ENCODE results near the gene SSR3.
"Not testable (repeated sequence)": the region's sequence is repeated elsewhere in the genome, so short reads cannot be mapped to it uniquely, and the experiment has no call there.

Gene SSR3

DNA sequence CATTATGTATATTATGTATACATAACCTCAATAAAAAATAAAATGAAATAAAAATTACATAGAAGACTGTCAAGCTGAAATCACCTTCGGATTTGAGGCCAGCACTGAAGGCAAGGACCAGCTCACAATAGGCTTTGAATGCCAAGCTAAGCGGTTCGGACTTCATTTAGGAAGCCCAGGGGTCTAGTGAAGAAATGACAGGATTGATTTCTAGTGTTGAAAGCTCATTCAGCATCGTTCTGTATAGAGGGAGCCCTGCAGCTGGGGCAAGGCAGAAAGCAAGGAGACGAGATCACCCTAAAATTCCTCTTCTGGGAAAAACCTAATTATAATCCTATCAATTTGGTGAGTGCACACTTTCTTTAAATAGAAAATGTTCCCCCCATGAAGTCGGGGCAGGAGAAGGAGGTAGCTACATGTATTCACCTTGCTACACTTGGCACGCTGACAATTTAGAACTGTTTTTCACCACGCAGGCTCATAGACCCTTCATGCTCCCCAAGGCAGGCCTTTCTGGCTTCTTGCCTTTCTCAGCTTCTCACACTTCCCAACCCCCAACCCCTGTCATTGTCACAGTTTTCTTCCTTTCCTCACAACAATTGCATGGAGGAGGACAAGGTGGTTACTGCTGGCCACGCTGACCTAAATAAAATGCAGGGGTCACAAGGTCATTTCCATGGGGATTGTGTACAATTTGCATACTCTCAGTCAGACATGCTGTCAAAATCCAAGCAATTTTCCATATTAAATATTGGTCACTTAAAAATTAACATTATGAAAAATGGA is 44.4 kb upstream of the SSR3 start:
- TF ChIP-seq, protein P1, sequence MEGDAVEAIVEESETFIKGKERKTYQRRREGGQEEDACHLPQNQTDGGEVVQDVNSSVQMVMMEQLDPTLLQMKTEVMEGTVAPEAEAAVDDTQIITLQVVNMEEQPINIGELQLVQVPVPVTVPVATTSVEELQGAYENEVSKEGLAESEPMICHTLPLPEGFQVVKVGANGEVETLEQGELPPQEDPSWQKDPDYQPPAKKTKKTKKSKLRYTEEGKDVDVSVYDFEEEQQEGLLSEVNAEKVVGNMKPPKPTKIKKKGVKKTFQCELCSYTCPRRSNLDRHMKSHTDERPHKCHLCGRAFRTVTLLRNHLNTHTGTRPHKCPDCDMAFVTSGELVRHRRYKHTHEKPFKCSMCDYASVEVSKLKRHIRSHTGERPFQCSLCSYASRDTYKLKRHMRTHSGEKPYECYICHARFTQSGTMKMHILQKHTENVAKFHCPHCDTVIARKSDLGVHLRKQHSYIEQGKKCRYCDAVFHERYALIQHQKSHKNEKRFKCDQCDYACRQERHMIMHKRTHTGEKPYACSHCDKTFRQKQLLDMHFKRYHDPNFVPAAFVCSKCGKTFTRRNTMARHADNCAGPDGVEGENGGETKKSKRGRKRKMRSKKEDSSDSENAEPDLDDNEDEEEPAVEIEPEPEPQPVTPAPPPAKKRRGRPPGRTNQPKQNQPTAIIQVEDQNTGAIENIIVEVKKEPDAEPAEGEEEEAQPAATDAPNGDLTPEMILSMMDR (IDR thresholded peaks at IDR 0.05) = no peak
- no peak for TF ChIP-seq ZFX (IDR thresholded peaks at IDR 0.05; ENCODE audit: borderline replicate concordance)
- no peak overlapping the region for H3K27ac ChIP-seq

DNA sequence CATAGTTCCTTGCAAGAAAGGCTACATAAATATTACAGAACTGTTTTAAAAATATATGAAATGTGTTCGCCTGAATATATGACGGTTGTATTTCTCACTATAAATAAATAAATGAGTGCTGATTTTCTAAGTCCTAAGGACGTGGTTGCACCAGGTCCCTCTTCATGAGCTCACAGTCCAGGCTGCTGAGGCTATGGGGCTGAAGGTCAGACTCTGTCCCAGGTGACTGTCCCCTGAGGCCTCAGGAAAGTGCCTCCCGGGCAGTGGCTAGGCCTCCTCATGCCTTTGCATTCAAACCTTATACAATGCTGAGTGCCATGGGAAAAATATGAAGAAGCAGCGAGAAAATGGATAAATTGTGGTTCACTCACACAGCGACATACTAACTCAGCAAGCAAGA is 43.5 kb upstream of the SSR3 start:
- H3K27ac ChIP-seq = no peak overlapping the region
- no peak for TF ChIP-seq ZFX (IDR thresholded peaks at IDR 0.05; ENCODE audit: borderline replicate concordance)
- TF ChIP-seq, protein P1 (IDR thresholded peaks at IDR 0.05) = no peak

DNA sequence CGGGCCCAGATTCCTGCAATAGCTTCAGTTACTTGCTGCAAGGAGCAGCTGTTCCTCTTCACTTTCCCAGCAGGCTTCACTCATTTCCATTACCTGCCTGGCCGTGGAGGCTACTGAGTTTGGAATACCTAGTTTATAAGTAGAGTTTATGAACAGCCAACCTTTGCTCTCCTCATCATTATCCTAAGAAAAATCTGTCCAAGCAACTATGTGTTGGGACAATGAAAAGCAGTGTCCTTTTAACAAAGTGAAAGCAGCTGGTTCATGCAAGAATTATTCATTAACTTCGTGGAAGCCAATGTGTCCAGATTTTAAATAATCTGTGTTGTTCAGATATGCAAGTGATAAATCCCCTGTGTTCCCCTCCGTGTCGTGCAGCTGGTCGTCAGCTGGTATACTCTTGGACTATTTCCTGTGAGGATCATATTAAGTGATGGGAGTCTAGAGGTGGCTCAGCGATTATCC is 39.3 kb upstream of the SSR3 start:
- H3K27ac ChIP-seq = no peak overlapping the region
- TF ChIP-seq, protein P1 (IDR thresholded peaks at IDR 0.05) = no peak
- no peak for TF ChIP-seq ZFX (IDR thresholded peaks at IDR 0.05; ENCODE audit: borderline replicate concordance)

DNA sequence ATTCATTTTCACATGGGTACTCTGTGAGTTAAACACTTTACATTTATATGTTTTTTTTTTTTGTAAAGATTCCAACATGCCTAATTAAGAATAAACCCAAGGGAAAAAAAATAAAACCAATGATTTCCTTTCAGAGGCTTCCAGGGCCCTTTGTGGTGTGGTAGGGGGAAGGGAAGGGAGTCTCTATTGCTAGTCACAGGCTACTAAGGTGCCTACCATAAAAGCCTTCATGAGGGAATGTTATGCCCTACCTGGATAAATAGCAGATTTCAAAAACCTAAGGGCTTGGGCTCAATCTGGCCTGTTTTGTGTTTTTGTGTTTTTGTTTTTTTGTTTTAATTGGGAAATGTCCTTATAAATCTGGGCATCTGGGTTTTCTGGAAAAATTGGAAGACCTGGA is 38.9 kb upstream of the SSR3 start:
- no peak overlapping the region for H3K27ac ChIP-seq
- TF ChIP-seq, protein P1 (IDR thresholded peaks at IDR 0.05) = no peak
- no peak for TF ChIP-seq ZFX (IDR thresholded peaks at IDR 0.05; ENCODE audit: borderline replicate concordance)

GRCh38 chr3:156589806-156590205 is 34.9 kb upstream of the SSR3 start:
- not testable (repeated sequence) for H3K27ac ChIP-seq

- H3K27ac ChIP-seq = no peak overlapping the region
These were observed 32.8 kb upstream of the SSR3 start for GRCh38 chr3:156587760-156588069.

DNA sequence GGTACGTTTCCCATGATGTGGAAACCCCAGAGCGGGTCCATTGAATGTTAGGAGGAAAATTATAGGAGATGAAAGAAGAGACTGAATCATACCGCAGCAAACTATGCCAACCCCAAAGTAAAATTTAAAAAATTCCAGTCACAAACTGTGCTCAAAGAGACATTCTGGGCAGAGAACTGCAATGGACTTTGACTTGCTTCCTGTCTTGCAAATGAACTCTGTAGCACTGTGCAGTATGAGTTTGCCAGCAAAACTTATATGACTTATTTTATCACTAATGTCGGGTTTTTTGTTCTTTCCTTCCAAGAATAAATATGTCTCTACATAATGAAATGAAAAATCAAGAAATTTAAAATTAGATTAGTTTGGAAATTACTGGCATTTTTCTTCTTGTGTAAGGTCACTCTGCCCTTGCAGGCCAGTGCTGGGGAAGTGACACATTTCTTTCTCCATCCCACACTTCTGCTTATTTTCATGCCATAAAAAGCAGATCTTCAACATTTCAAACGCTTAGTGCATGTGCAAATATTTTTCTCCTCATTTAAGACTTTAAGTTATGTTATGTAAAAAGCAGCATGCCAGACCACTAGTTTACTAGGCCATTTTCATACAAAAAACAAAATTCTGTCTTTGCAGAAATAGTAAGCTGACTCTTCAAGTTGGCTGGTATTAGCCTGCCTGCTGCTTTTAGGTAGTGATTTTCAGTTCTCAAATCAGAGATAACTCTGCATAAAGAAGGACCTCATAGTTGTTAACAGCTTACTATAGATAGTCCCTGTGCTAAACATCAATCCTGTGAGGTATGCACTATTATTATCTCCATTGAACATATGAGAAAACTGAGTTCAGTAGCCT is 32.2 kb upstream of the SSR3 start:
- H3K27ac ChIP-seq = no peak overlapping the region
- TF ChIP-seq, protein P1 (IDR thresholded peaks at IDR 0.05) = no peak
- no peak for TF ChIP-seq ZFX (IDR thresholded peaks at IDR 0.05; ENCODE audit: borderline replicate concordance)

More at GRCh38 chr3:156587760-156588069, 32.8 kb upstream of the SSR3 start:
- TF ChIP-seq, protein P1 (IDR thresholded peaks at IDR 0.05) = no peak
- no peak for TF ChIP-seq ZFX (IDR thresholded peaks at IDR 0.05; ENCODE audit: borderline replicate concordance)
